ENCODE results near the gene NTRK1. TPM values are rescaled to one million over a fixed set of nuclear protein-coding genes. Genes with fewer than 3 reads are reported as not detected.

NTRK1 gene
- total RNA-seq, 1 experiment from 2014 or later = 0.89 TPM

- ChIA-PET RAD21 (ENCODE audit: low non-redundant PET in 1 of 2, low total read pairs in 2 of 2, uncharacterized antibody in 2 of 2, unreplicated experiment in 2 of 2) (no interaction called here), POLR2A (no interaction called here)
- peaks cover 32 to 63% of the 10 kb centered on the region in 2 experiments for H3K4me1 ChIP-seq (ENCODE audit: control insufficient read depth in 1 of 2, insufficient read depth in 2 of 2, low read length in 2 of 2)
Observed at GRCh38 chr1:156895927-156896326, 35.3 kb downstream of the NTRK1 start.

More at GRCh38 chr1:156895927-156896326, 35.3 kb downstream of the NTRK1 start:
- Histone ChIP-seq H3K9me2 (ENCODE audit: insufficient read depth) (no peaks in the 10 kb centered on the region), H4K20me1 (ENCODE audit: insufficient read depth) (no peaks in the 10 kb centered on the region), H3K9me3 (ENCODE audit: control insufficient read depth in 1 of 2, insufficient read depth in 1 of 2, low read depth in 1 of 2, low read length in 2 of 2) (no peaks in the 10 kb centered on the region), H3K4me3 (replicated peaks in 1 of 2; ENCODE audit: low read depth in 1 of 2, low read length in 2 of 2) (peak overlapping the region in 1 of 2 experiments; percentile 48; a peak in 2 of 4 replicates), H3K9ac (ENCODE audit: low read length) (peak overlapping the region; percentile 65), H3K36me3 (ENCODE audit: control insufficient read depth in 1 of 2, insufficient read depth in 2 of 2, low read length in 2 of 2) (no peaks in the 10 kb centered on the region), H3K27ac (ENCODE audit: low read depth, low read length) (peak overlapping the region; percentile 88), H3K27me3 (ENCODE audit: insufficient read depth, low read length) (no peaks in the 10 kb centered on the region), H2AFZ (ENCODE audit: low read depth, low read length, poor library complexity, severe bottlenecking) (no peak overlapping the region), H3K79me2 (ENCODE audit: insufficient read depth, low read length) (no peaks in the 10 kb centered on the region), H3K4me2 (ENCODE audit: low read length) (peak overlapping the region; percentile 83)
- ATAC-seq = no peak
- TF ChIP-seq POLR2A (IDR thresholded peaks at IDR 0.05; ENCODE audit: borderline replicate concordance, extremely low read depth, insufficient read depth, insufficient read length) = no peak
- TF ChIP-seq POLR2AphosphoS5 (IDR thresholded peaks at IDR 0.05; ENCODE audit: low read depth, low read length) = no peak
- no peak for TF ChIP-seq YY1 (IDR thresholded peaks at IDR 0.05; ENCODE audit: extremely low read depth, insufficient replicate concordance, low read depth, low read length)
- TF ChIP-seq TCF7L2 (IDR thresholded peaks at IDR 0.05; ENCODE audit: borderline replicate concordance, extremely low read depth, insufficient read depth, insufficient read length) = no peak
- no peak for TF ChIP-seq CEBPB (IDR thresholded peaks at IDR 0.05; ENCODE audit: low read depth)
- TF ChIP-seq CBX3 (IDR thresholded peaks at IDR 0.05; ENCODE audit: low read depth) = no peak
- TF ChIP-seq ZBTB33 (IDR thresholded peaks at IDR 0.05; ENCODE audit: extremely low read depth, insufficient replicate concordance, low read length) = no peak
- no peak for TF ChIP-seq EZH2phosphoT487 (IDR thresholded peaks at IDR 0.05; ENCODE audit: borderline replicate concordance)
- TF ChIP-seq ELF1 (IDR thresholded peaks at IDR 0.05; ENCODE audit: borderline replicate concordance, low read depth) = no peak
- no peak for TF ChIP-seq FOSL1 (IDR thresholded peaks at IDR 0.05; ENCODE audit: low read depth)
- TF ChIP-seq REST (IDR thresholded peaks at IDR 0.05; ENCODE audit: low read depth) = no peak
- no peak for TF ChIP-seq EZH2 (IDR thresholded peaks at IDR 0.05)
- TF ChIP-seq SIN3A (IDR thresholded peaks at IDR 0.05; ENCODE audit: low read depth) = no peak
- no peak for TF ChIP-seq CTCF (IDR thresholded peaks at IDR 0.05 in 2 of 3, conservative IDR thresholded peaks at IDR 0.05 in 1 of 3; ENCODE audit: borderline replicate concordance in 1 of 3, insufficient read depth in 1 of 3, low read depth in 2 of 3, low read length in 2 of 3)
- TF ChIP-seq JUND (IDR thresholded peaks at IDR 0.05) = no peak
- no peak for TF ChIP-seq RAD21 (IDR thresholded peaks at IDR 0.05; ENCODE audit: low read depth)
- TF ChIP-seq SP1 (IDR thresholded peaks at IDR 0.05; ENCODE audit: low read depth) = no peak
- TF ChIP-seq ATF3 (IDR thresholded peaks at IDR 0.05) = no peak
- TF ChIP-seq SRF (IDR thresholded peaks at IDR 0.05; ENCODE audit: low read depth) = no peak
- no TSS peak for BruUV-seq (replicated peaks)
- intact Hi-C loops (cut with micrococcal nuclease) = no loop called here
- no peak for DNase-seq (ENCODE audit: low read depth, low spot score)
- CTCF ChIA-PET = no interaction called here

All from HCT116 (cell line).